Smooth muscle cell (in vitro differentiated cells): ENCODE results near the gene JAML. TPM values are rescaled to one million over a fixed set of nuclear protein-coding genes. Genes with fewer than 3 reads are reported as not detected.

Experiments
- DNase-seq: peaks from one replicate; lab custom pipeline; 2025; ENCODE audit not compliant: unreplicated experiment; lab: John Stamatoyannopoulos, UW
- H2AFZ ChIP-seq: fragments of 200-600 bp; sonication (generic); 2 replicates; pipeline ENCODE4 v1.6.0; 2016; ENCODE audit warnings: antibody characterized with exemption, low read depth, mild to moderate bottlenecking
- H3F3A ChIP-seq: fragments of 200-600 bp; sonication (generic); 2 replicates; pipeline ENCODE4 v1.6.0; 2017; ENCODE audit warnings: antibody characterized with exemption, low read depth
- H3K27ac ChIP-seq: fragments of 200-600 bp; sonication (generic); 2 replicates; pipeline ENCODE4 v1.5.1; 2016; ENCODE audit warnings: low read depth, mild to moderate bottlenecking
- H3K27me3 ChIP-seq: fragments of 200-600 bp; sonication (generic); 2 replicates; pipeline ENCODE4 v1.6.1; 2016; ENCODE audit warnings: low read depth, mild to moderate bottlenecking
- H3K36me3 ChIP-seq: fragments of 200-600 bp; sonication (generic); 2 replicates; pipeline ENCODE4 v1.5.1; 2016; ENCODE audit warnings: low read depth
- H3K4me1 ChIP-seq: fragments of 200-600 bp; sonication (generic); 2 replicates; pipeline ENCODE4 v1.5.1; 2016; ENCODE audit warnings: low read depth
- H3K4me2 ChIP-seq: fragments of 200-600 bp; sonication (generic); 2 replicates; pipeline ENCODE4 v1.6.0; 2016; ENCODE audit warnings: mild to moderate bottlenecking
- H3K4me3 ChIP-seq: fragments of 200-600 bp; sonication (generic); 2 replicates; pipeline ENCODE4 v1.5.1; 2016; ENCODE audit warnings: mild to moderate bottlenecking
- H3K79me2 ChIP-seq: fragments of 200-600 bp; sonication (generic); 2 replicates; pipeline ENCODE4 v1.6.0; 2016; ENCODE audit warnings: low read depth, mild to moderate bottlenecking
- H3K9ac ChIP-seq: fragments of 200-600 bp; sonication (generic); 2 replicates; pipeline ENCODE4 v1.6.0; 2016; ENCODE audit warnings: low read depth
- H3K9me3 ChIP-seq: fragments of 200-600 bp; sonication (generic); replicated peaks from 2 replicates; pipeline ENCODE4 v1.5.1; 2016; ENCODE audit warnings: low read depth
- H4K20me1 ChIP-seq: fragments of 200-600 bp; sonication (generic); 2 replicates; pipeline ENCODE4 v1.6.0; 2016; ENCODE audit warnings: low read depth
- CTCF ChIP-seq: fragments of 200-600 bp; sonication (generic); IDR thresholded peaks from 2 replicates; pipeline ENCODE4 v1.5.1; 2017; ENCODE audit warnings: borderline replicate concordance, mild to moderate bottlenecking, antibody characterized with exemption; ENCODE audit not compliant: insufficient read depth, poor library complexity, severe bottlenecking
- WGBS: methylation state at CpG from one replicate; pipeline ENCODE4 v1.1.7; 2016; ENCODE audit warnings: low lambda C conversion rate; 5-methylcytosine and 5-hydroxymethylcytosine counted together
- polyA plus RNA-seq: library from polyadenylated mRNA; unstranded; fragments of >200 nt; fragmentation: Nextera tagmentation; extraction: Ambion mirVana; gene quantifications from 2 replicates; pipeline ENCODE4 v1.2.1, GENCODE V29; 2016
- total RNA-seq: library from RNA; depleted of rRNA; stranded (reverse); fragments of >200 nt; gene quantifications from 2 replicates; pipeline ENCODE4 v1.2.3, GENCODE V29; 2014

JAML gene
- total and polyA plus RNA-seq, 2 experiments from 2014 or later, result not detected

DNA sequence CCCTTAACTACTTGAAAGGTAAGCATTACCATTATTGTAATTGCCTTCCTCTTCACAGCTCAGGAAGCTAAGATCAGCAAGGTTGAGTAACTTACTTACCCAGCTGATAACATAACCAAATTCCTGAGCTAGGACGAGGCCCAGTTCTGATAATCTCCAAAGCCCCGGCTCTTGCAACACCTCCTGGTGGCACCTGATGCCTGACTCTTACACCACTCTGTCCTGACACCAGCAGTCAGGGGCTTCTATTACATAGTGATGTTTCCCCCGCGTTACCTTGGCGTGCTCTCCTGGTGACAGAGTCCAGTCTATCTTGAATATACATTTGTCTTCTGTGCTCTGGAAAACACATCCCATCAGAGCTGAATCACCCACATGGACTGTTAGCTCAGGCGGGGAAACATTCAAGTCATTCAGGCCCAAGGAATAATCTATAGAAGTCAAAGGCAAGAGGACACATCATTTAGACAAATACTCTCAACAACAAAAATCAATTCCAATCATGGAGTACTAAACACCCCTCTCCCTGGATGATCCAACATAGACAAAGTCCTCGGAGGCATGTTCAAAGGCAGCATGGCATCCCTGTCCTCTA is 12.6 kb downstream of the JAML start:
- H3K27ac ChIP-seq, result no peak overlapping the region
- no peaks in the 10 kb centered on the region for H3K9me3 ChIP-seq
- WGBS, result 71% methylated on average over 7 of the region's 7 CpGs
- no peaks in the 10 kb centered on the region for H4K20me1 ChIP-seq
- no peak overlapping the region for H3K4me3 ChIP-seq
- H3F3A ChIP-seq, result no peaks in the 10 kb centered on the region
- H3K4me1 ChIP-seq, result peaks cover 5% of the 10 kb centered on the region
- no peak overlapping the region for H3K4me2 ChIP-seq
- TF ChIP-seq CTCF, result no peak
- H2AFZ ChIP-seq, result no peak overlapping the region
- DNase-seq, result no peak
- no peaks in the 10 kb centered on the region for H3K79me2 ChIP-seq
- no peak overlapping the region for H3K9ac ChIP-seq
- H3K36me3 ChIP-seq, result no peaks in the 10 kb centered on the region
- peaks cover 58% of the 10 kb centered on the region for H3K27me3 ChIP-seq

- DNase-seq, result no peak
- H3K9ac ChIP-seq, result no peak overlapping the region
- no peaks in the 10 kb centered on the region for H3K36me3 ChIP-seq
- 33% methylated on average over 6 of the region's 6 CpGs for WGBS
- H3K79me2 ChIP-seq, result no peaks in the 10 kb centered on the region
- H3K4me1 ChIP-seq, result peaks cover 5% of the 10 kb centered on the region
- H2AFZ ChIP-seq, result no peak overlapping the region
- no peaks in the 10 kb centered on the region for H3F3A ChIP-seq
- peaks cover 65% of the 10 kb centered on the region for H3K27me3 ChIP-seq
- H3K9me3 ChIP-seq, result no peaks in the 10 kb centered on the region
- no peak overlapping the region for H3K4me2 ChIP-seq
- H4K20me1 ChIP-seq, result no peaks in the 10 kb centered on the region
- H3K27ac ChIP-seq, result no peak overlapping the region
- TF ChIP-seq CTCF, result no peak
- H3K4me3 ChIP-seq, result no peak overlapping the region
These were observed 13.8 kb downstream of the JAML start for GRCh38 chr11:118211006-118211405.

DNA sequence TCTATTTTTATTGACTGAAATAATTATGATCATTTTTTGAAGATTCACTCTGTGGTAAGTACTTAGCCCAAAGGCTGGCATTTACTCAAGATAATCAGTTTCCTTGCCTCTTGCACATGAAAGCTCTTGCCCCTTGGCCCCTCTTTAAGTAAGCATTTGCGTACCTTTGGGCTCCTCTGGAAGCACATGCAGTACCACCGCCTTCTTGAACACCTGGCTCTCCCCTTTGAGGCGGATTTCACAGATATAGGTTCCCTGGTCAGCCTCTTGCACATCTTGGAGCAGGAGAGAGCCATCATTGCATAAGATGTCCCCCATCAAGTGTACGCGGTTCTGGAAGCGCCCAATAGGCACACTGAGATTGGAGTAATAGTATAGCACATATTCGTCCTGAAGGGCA is 14.5 kb downstream of the JAML start:
- no peak for TF ChIP-seq CTCF
- Histone ChIP-seq H3K9me3 (no peaks in the 10 kb centered on the region), H3K9ac (no peak overlapping the region), H4K20me1 (no peaks in the 10 kb centered on the region), H2AFZ (no peak overlapping the region), H3K36me3 (no peaks in the 10 kb centered on the region), H3K79me2 (no peaks in the 10 kb centered on the region), H3K27ac (no peak overlapping the region), H3K4me1 (peaks cover 5% of the 10 kb centered on the region), H3K27me3 (peaks cover 72% of the 10 kb centered on the region), H3F3A (no peaks in the 10 kb centered on the region), H3K4me2 (no peak overlapping the region), H3K4me3 (no peak overlapping the region)
- no peak for DNase-seq
- 84% methylated on average over 7 of the region's 7 CpGs for WGBS

- no peak for DNase-seq
- Histone ChIP-seq H3K36me3 (no peaks in the 10 kb centered on the region), H3K79me2 (no peaks in the 10 kb centered on the region), H3K27me3 (peaks cover 71% of the 10 kb centered on the region), H3K4me2 (no peak overlapping the region), H3K9me3 (no peaks in the 10 kb centered on the region), H2AFZ (no peak overlapping the region), H3F3A (no peaks in the 10 kb centered on the region), H3K4me1 (peaks cover 5% of the 10 kb centered on the region), H3K27ac (no peak overlapping the region), H4K20me1 (no peaks in the 10 kb centered on the region), H3K4me3 (no peak overlapping the region), H3K9ac (no peak overlapping the region)
- TF ChIP-seq CTCF, result no peak
- 88% methylated on average over 3 of the region's 3 CpGs for WGBS
These were observed 15.8 kb downstream of the JAML start for GRCh38 chr11:118209033-118209432.
